ENCODE measurements around the gene RPS6KC1.

The RPS6KC1 gene

DNA sequence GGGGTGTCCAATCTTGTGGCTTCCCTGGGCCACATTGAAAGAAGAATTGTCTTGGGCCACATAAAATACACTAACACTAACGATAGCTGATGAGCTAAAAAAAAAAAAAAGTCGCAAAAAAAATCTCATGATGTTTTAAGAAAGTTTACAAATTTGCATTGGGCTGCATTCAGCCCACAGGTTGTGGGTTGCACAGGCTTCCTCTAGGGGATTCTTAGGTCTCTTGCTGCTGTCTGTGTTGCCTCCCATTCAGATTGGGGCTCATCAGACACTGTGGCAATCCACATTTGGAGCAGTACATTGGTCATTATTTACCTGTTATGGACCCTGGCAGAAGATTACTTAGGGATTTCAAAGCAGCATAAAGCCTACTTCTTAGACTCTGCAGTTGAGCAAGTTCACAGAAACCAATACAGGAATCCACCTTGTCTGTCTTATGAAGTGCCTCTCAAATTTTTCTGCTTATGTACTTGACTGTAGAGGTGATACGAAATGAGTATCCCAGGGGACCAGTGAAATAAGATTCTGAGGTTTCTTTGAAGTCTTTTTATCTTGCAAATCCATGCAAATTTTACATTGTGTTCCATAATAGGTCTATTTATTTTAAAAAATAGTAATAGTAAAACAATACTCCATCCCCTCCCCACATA is 205.5 kb downstream of the RPS6KC1 start:
- DNase-seq: no peak
- ChIA-PET POLR2A (no interaction called here), CTCF (no interaction called here)
- no peak overlapping the region for H3K4me3 ChIP-seq (ENCODE audit: control insufficient read depth in 1 of 7, extremely low read depth in 1 of 7, insufficient read depth in 4 of 7, low read depth in 2 of 7, low read length in 6 of 7)
- no CpG with 5 or more reads among the region's 3 CpGs for WGBS (ENCODE audit: insufficient coverage)
- H3K4me1 ChIP-seq (ENCODE audit: control extremely low read depth in 1 of 4, control insufficient read depth in 4 of 4, insufficient read depth in 4 of 4, low read length in 3 of 4): no peaks in the 10 kb centered on the region
- H3K27ac ChIP-seq (ENCODE audit: insufficient read depth in 1 of 2, low read depth in 1 of 2, low read length in 2 of 2, poor library complexity in 1 of 2, severe bottlenecking in 2 of 2): no peak overlapping the region
- H3K36me3 ChIP-seq (ENCODE audit: control insufficient read depth in 4 of 4, insufficient read depth in 4 of 4, low read length in 3 of 4): peaks cover 0 to 2% (median under 1%) of the 10 kb centered on the region in 4 experiments
- no peaks in the 10 kb centered on the region for H3K9me3 ChIP-seq (ENCODE audit: control extremely low read depth in 1 of 5, control insufficient read depth in 4 of 5, insufficient read depth in 2 of 5, low read depth in 1 of 5, low read length in 4 of 5)
- H3K27me3 ChIP-seq (replicated peaks in 2 of 5; ENCODE audit: control insufficient read depth in 4 of 5, insufficient read depth in 5 of 5, low read length in 4 of 5): no peaks in the 10 kb centered on the region

DNA sequence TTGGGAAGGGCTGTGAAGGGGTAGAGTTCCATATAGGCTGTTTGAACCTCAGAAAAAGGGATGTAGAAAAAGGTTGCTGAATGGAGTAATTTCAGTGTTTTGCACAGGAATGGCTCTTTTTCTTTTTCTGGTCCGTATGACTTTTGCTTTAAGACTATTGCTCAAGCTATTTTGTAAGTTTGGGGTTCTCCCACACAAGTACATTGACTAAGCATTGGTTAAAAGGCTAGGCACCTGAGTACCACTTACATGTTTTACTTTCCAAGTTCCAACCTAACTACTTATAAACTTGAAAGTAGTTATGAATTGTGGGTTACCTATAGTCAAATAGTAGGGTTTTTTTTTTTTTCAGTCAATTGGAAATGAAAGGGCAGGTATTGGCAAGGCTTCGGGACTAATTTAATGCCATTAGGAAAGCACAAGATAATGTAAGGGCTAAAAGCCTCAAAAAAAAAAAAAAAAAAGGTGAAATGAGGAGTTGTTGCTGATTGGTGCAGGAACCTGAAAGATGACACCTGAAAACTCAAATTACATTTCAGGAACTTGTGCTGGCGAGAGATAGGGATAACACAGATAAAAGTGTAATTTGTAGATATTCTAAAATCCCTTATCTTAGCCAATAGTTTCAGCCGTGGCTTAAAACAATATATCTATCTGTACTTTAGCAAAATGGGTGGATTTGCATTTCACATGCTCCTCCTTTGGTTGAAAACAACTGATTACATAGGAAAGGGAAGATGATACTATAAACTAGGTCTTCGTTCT is 209.5 kb downstream of the RPS6KC1 start:
- CTCF ChIA-PET: no interaction called here
- H3K36me3 ChIP-seq (ENCODE audit: control insufficient read depth in 4 of 4, insufficient read depth in 4 of 4, low read length in 3 of 4): peaks cover 2 to 11% (median 6%) of the 10 kb centered on the region in 4 experiments
- POLR2A ChIA-PET: no interaction called here
- H3K27me3 ChIP-seq (replicated peaks in 2 of 5; ENCODE audit: control insufficient read depth in 4 of 5, insufficient read depth in 5 of 5, low read length in 4 of 5): no peaks in the 10 kb centered on the region
- H3K9me3 ChIP-seq (ENCODE audit: control extremely low read depth in 1 of 5, control insufficient read depth in 4 of 5, insufficient read depth in 2 of 5, low read depth in 1 of 5, low read length in 4 of 5): peaks cover 0 to 3% (median 0%) of the 10 kb centered on the region in 5 experiments
- 83% methylated on average over 1 of the region's 5 CpGs for WGBS (ENCODE audit: insufficient coverage)
- no peak overlapping the region for H3K4me3 ChIP-seq (ENCODE audit: control insufficient read depth in 1 of 7, extremely low read depth in 1 of 7, insufficient read depth in 4 of 7, low read depth in 2 of 7, low read length in 6 of 7)
- H3K4me1 ChIP-seq (ENCODE audit: control extremely low read depth in 1 of 4, control insufficient read depth in 4 of 4, insufficient read depth in 4 of 4, low read length in 3 of 4): no peaks in the 10 kb centered on the region
- H3K27ac ChIP-seq (ENCODE audit: insufficient read depth in 1 of 2, low read depth in 1 of 2, low read length in 2 of 2, poor library complexity in 1 of 2, severe bottlenecking in 2 of 2): no peak overlapping the region
- DNase-seq: no peak

DNA sequence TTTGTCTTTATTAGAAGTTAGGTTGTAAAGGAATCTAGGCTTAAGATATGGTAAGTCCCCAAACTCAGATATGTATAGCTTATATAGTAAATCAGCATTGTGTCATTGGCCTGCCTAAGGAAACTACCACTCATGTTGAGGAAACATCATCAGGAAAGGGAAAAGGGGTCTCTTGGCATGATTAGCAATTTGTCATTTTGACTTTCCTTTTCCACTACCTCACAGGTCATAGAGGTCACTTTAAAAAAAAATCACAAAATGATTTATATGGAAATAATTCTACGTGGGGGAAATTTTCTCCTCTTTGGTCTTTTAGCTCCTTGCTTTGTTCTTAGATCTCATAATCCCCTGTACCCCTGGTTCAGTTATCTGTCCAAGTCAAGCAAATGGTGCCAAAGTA is 213.5 kb downstream of the RPS6KC1 start:
- CTCF ChIA-PET: interaction anchor here (0.9 to 1.3 kb wide), 2 partner anchors 11 to 14 kb away, joined by 3 read pairs; no protein-coding TSS in a partner anchor

DNA sequence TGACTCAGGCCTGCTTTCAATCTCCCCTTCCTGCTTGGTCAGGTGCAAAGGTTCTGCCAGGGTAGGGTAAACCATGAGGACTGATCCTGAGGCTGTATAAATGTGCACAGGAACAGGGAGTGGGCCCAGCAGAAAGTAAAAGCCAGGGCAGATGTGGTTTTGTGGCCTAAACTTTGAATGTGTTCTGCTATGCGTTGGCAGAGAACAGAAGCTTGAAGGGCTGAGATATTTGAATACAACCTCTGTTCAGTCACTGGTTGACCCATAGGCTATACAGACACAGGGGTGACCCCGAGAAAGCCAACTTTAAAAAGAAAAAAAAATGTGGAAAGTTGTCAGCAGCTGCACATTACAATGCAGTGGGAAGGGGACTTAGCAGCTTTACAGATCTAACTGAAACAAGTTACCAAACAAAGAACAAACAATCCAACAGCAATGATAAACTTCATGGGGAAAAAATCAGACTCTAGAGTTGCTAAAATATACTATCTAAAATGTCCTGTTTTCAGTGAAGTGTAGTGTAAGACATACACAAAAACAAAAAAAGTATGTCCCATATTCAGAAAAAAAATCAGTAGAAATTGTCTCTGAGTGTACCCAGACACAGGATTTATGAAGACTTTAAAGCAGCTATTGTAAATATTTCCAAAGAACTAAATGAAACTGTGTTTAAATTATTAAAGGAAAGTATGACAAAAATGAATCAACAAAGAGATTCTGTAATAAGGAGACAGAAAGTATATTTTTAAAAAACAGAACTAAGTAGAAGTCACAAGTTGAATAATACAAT is 216.1 kb downstream of the RPS6KC1 start:
- ChIA-PET CTCF (no interaction called here), POLR2A (no interaction called here)
- WGBS (ENCODE audit: insufficient coverage): 80% methylated on average over 2 of the region's 2 CpGs

More for the DNA sequence above, 213.5 kb downstream of the RPS6KC1 start:
- Histone ChIP-seq H3K9me3 (ENCODE audit: control extremely low read depth in 1 of 5, control insufficient read depth in 4 of 5, insufficient read depth in 2 of 5, low read depth in 1 of 5, low read length in 4 of 5) (peaks cover 0 to 16% (median 4%) of the 10 kb centered on the region in 5 experiments), H3K4me1 (ENCODE audit: control extremely low read depth in 1 of 4, control insufficient read depth in 4 of 4, insufficient read depth in 4 of 4, low read length in 3 of 4) (no peaks in the 10 kb centered on the region), H3K36me3 (ENCODE audit: control insufficient read depth in 4 of 4, insufficient read depth in 4 of 4, low read length in 3 of 4) (peaks cover 2 to 25% (median 14%) of the 10 kb centered on the region in 4 experiments), H3K27ac (ENCODE audit: insufficient read depth in 1 of 2, low read depth in 1 of 2, low read length in 2 of 2, poor library complexity in 1 of 2, severe bottlenecking in 2 of 2) (no peak overlapping the region), H3K27me3 (replicated peaks in 2 of 5; ENCODE audit: control insufficient read depth in 4 of 5, insufficient read depth in 5 of 5, low read length in 4 of 5) (no peaks in the 10 kb centered on the region), H3K4me3 (ENCODE audit: control insufficient read depth in 1 of 7, extremely low read depth in 1 of 7, insufficient read depth in 4 of 7, low read depth in 2 of 7, low read length in 6 of 7) (no peak overlapping the region)
- WGBS (ENCODE audit: insufficient coverage): no CpG with 5 or more reads among the region's 1 CpG
- DNase-seq: no peak
- POLR2A ChIA-PET: no interaction called here

GRCh38 chr1:213268221-213268620 is 217.2 kb downstream of the RPS6KC1 start:
- no peak overlapping the region for H3K4me3 ChIP-seq (ENCODE audit: control insufficient read depth in 1 of 7, extremely low read depth in 1 of 7, insufficient read depth in 4 of 7, low read depth in 2 of 7, low read length in 6 of 7)
- peaks cover 0 to 16% (median 4%) of the 10 kb centered on the region in 5 experiments for H3K9me3 ChIP-seq (ENCODE audit: control extremely low read depth in 1 of 5, control insufficient read depth in 4 of 5, insufficient read depth in 2 of 5, low read depth in 1 of 5, low read length in 4 of 5)
- no peak overlapping the region for H3K27ac ChIP-seq (ENCODE audit: insufficient read depth in 1 of 2, low read depth in 1 of 2, low read length in 2 of 2, poor library complexity in 1 of 2, severe bottlenecking in 2 of 2)
- CTCF ChIA-PET: no interaction called here
- H3K36me3 ChIP-seq (ENCODE audit: control insufficient read depth in 4 of 4, insufficient read depth in 4 of 4, low read length in 3 of 4): peaks cover 2 to 38% (median 13%) of the 10 kb centered on the region in 4 experiments
- POLR2A ChIA-PET: no interaction called here
- DNase-seq: no peak
- no peaks in the 10 kb centered on the region for H3K4me1 ChIP-seq (ENCODE audit: control extremely low read depth in 1 of 4, control insufficient read depth in 4 of 4, insufficient read depth in 4 of 4, low read length in 3 of 4)
- no peaks in the 10 kb centered on the region for H3K27me3 ChIP-seq (replicated peaks in 2 of 5; ENCODE audit: control insufficient read depth in 4 of 5, insufficient read depth in 5 of 5, low read length in 4 of 5)

More for the DNA sequence above, 216.1 kb downstream of the RPS6KC1 start:
- Histone ChIP-seq H3K9me3 (ENCODE audit: control extremely low read depth in 1 of 5, control insufficient read depth in 4 of 5, insufficient read depth in 2 of 5, low read depth in 1 of 5, low read length in 4 of 5) (peaks cover 0 to 16% (median 4%) of the 10 kb centered on the region in 5 experiments), H3K36me3 (ENCODE audit: control insufficient read depth in 4 of 4, insufficient read depth in 4 of 4, low read length in 3 of 4) (peaks cover 2 to 31% (median 15%) of the 10 kb centered on the region in 4 experiments), H3K27me3 (replicated peaks in 2 of 5; ENCODE audit: control insufficient read depth in 4 of 5, insufficient read depth in 5 of 5, low read length in 4 of 5) (no peaks in the 10 kb centered on the region), H3K4me1 (ENCODE audit: control extremely low read depth in 1 of 4, control insufficient read depth in 4 of 4, insufficient read depth in 4 of 4, low read length in 3 of 4) (no peaks in the 10 kb centered on the region), H3K27ac (ENCODE audit: insufficient read depth in 1 of 2, low read depth in 1 of 2, low read length in 2 of 2, poor library complexity in 1 of 2, severe bottlenecking in 2 of 2) (no peak overlapping the region), H3K4me3 (ENCODE audit: control insufficient read depth in 1 of 7, extremely low read depth in 1 of 7, insufficient read depth in 4 of 7, low read depth in 2 of 7, low read length in 6 of 7) (no peak overlapping the region)
- no peak for DNase-seq

- POLR2A ChIA-PET: no interaction called here
Observed at GRCh38 chr1:213269829-213270228, 218.8 kb downstream of the RPS6KC1 start.

More at GRCh38 chr1:213269829-213270228, 218.8 kb downstream of the RPS6KC1 start:
- no peak for DNase-seq
- no CpG with 5 or more reads among the region's 1 CpG for WGBS (ENCODE audit: insufficient coverage)
- H3K36me3 ChIP-seq (ENCODE audit: control insufficient read depth in 4 of 4, insufficient read depth in 4 of 4, low read length in 3 of 4): peaks cover 5 to 36% (median 14%) of the 10 kb centered on the region in 4 experiments
- peaks cover 0 to 6% (median 0%) of the 10 kb centered on the region in 4 experiments for H3K4me1 ChIP-seq (ENCODE audit: control extremely low read depth in 1 of 4, control insufficient read depth in 4 of 4, insufficient read depth in 4 of 4, low read length in 3 of 4)
- no peak overlapping the region for H3K27ac ChIP-seq (ENCODE audit: insufficient read depth in 1 of 2, low read depth in 1 of 2, low read length in 2 of 2, poor library complexity in 1 of 2, severe bottlenecking in 2 of 2)
- H3K4me3 ChIP-seq (ENCODE audit: control insufficient read depth in 1 of 7, extremely low read depth in 1 of 7, insufficient read depth in 4 of 7, low read depth in 2 of 7, low read length in 6 of 7): no peak overlapping the region
- H3K9me3 ChIP-seq (ENCODE audit: control extremely low read depth in 1 of 5, control insufficient read depth in 4 of 5, insufficient read depth in 2 of 5, low read depth in 1 of 5, low read length in 4 of 5): peaks cover 0 to 16% (median 4%) of the 10 kb centered on the region in 5 experiments
- CTCF ChIA-PET: interaction anchor here (1.0 kb wide), 1 partner anchor 25 kb away, joined by 3 read pairs; no protein-coding TSS in a partner anchor
- no peaks in the 10 kb centered on the region for H3K27me3 ChIP-seq (replicated peaks in 2 of 5; ENCODE audit: control insufficient read depth in 4 of 5, insufficient read depth in 5 of 5, low read length in 4 of 5)

All from common myeloid progenitor, CD34-positive (primary cell).